A673 (cell line): Measurements from ENCODE around the gene TRPM3. TPM values are rescaled to one million over a fixed set of nuclear protein-coding genes. Genes with fewer than 3 reads are reported as not detected.

ENCODE experiments used
- BruUV-seq: library from RNA; stranded (reverse); fragments of 400-500 nt; replicated peaks from 2 replicates; lab custom pipeline; 2021; lab: Mats Ljungman, UMichigan
- CTCF ChIA-PET: fragments of 300-600 bp; sonication (Branson Sonifier 250); formaldehyde crosslinking; loops from one replicate; lab custom pipeline; 2022; ENCODE audit warnings: antibody characterized with exemption; lab: Charles Lee
- POLR2A ChIA-PET: fragments of 300-600 bp; sonication (Branson Sonifier 250); formaldehyde crosslinking; loops from one replicate; lab custom pipeline; 2022; ENCODE audit warnings: antibody characterized with exemption; ENCODE audit not compliant: low non-redundant PET; lab: Charles Lee
- DNase-seq: peaks from one replicate; pipeline ENCODE4 v3.0.0-alpha.2; 2015; ENCODE audit warnings: low spot score
- H3K27ac ChIP-seq: fragments of 200-600 bp; sonication (generic); 2 replicates; pipeline ENCODE4 v1.5.1; 2016; ENCODE audit warnings: mixed run types, low read depth, mild to moderate bottlenecking, mixed read lengths, antibody characterized with exemption, low read length; ENCODE audit not compliant: poor library complexity, severe bottlenecking
- H3K27me3 ChIP-seq: fragments of 200-600 bp; sonication (generic); replicated peaks from 2 replicates; pipeline ENCODE4 v1.6.1; 2017; ENCODE audit warnings: mixed run types, low read depth, mild to moderate bottlenecking, mixed read lengths, antibody characterized with exemption, low read length; ENCODE audit not compliant: insufficient read depth, poor library complexity
- H3K36me3 ChIP-seq: fragments of 200-600 bp; sonication (generic); 2 replicates; pipeline ENCODE4 v1.6.1; 2016; ENCODE audit warnings: mixed run types, mild to moderate bottlenecking, mixed read lengths, antibody characterized with exemption, low read length; ENCODE audit not compliant: insufficient read depth, poor library complexity, severe bottlenecking
- H3K4me1 ChIP-seq: fragments of 200-600 bp; sonication (generic); 2 replicates; pipeline ENCODE4 v1.6.1; 2017; ENCODE audit warnings: mixed run types, mild to moderate bottlenecking, mixed read lengths, antibody characterized with exemption, low read length; ENCODE audit not compliant: insufficient read depth, poor library complexity, severe bottlenecking
- H3K4me3 ChIP-seq: fragments of 200-600 bp; sonication (generic); 2 replicates; pipeline ENCODE4 v1.5.1; 2016; ENCODE audit warnings: low read depth, mixed run types, mild to moderate bottlenecking, mixed read lengths, low read length; ENCODE audit not compliant: poor library complexity, severe bottlenecking
- H3K9me3 ChIP-seq: fragments of 200-600 bp; sonication (generic); 2 replicates; pipeline ENCODE4 v1.6.1; 2016; ENCODE audit warnings: mixed run types, low read depth, mild to moderate bottlenecking, mixed read lengths, antibody characterized with exemption, low read length; ENCODE audit not compliant: poor library complexity, severe bottlenecking
- EZH2 ChIP-seq: fragments of 200-600 bp; sonication (generic); IDR thresholded peaks from 2 replicates; pipeline ENCODE4 v1.6.1; 2017; ENCODE audit warnings: borderline replicate concordance, low read depth, mild to moderate bottlenecking, mixed read lengths, antibody characterized with exemption, low read length; ENCODE audit not compliant: poor library complexity, severe bottlenecking
- intact Hi-C: fragments of 100-400 bp; cut with micrococcal nuclease; formaldehyde crosslinking; loops from one replicate; pipeline ENCODE4 v1.10.0; 2022; ENCODE audit not compliant: unreplicated experiment
- total RNA-seq: library from RNA; stranded (reverse); gene quantifications from 2 replicates; pipeline ENCODE4 v1.2.3, GENCODE V29; 2021
- TF ChIP-seq, protein P1 (sequence below): fragments of 300-800, 200-600 bp; sonication (generic); conservative IDR thresholded peaks from 2 replicates; pipeline ENCODE4 v1.5.1; 2017; ENCODE audit warnings: low read depth, mild to moderate bottlenecking, antibody characterized with exemption, low read length, moderate library complexity, mixed read lengths

The TRPM3 gene
- total RNA-seq, 1 experiment from 2014 or later, result not detected

DNA sequence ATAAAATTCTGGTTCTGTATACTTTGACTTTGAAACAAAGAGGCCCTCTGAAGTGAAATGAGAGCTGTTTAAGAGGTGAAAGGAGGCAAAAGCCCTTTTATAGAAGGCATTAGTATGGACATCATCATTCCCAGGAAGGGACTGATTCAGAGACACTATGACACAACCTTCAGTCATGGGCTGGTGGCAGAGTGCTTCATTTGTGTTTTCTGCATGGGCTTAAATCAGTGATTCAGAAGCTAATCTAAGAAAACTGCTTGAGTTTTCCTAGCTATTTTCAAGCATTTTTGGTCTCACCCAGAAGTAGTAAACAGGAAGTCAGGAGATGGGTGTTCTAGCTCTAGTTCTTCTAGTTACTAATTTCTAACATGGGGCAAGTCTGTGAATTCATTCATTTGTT is 288.9 kb downstream of the TRPM3 start:
- CTCF ChIA-PET, result no interaction called here

DNA sequence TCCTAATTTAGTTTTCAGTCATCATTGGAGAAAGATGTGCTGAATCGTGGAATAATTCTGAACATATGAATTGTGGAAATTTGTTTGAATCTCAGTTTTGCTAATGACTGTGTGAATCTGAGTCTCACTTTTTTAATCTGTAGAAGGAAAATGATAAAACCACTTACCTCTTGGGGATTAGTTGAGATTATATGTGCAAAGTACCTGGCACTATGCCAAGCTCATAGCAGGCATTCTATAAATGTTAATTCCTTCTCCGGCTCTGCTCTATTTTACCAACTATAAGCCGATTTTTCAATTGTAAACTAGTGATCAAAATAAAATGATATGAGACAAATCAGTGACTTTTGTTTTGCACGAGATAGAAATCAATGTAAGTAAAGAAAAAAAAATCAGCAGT is 290.8 kb downstream of the TRPM3 start:
- H3K27me3 ChIP-seq, result no peaks in the 10 kb centered on the region
- intact Hi-C loops, result no loop called here
- H3K4me1 ChIP-seq, result peaks cover 18% of the 10 kb centered on the region
- no peaks in the 10 kb centered on the region for H3K36me3 ChIP-seq
- no peaks in the 10 kb centered on the region for H3K9me3 ChIP-seq
- no peak for TF ChIP-seq EZH2
- TF ChIP-seq, protein P1, sequence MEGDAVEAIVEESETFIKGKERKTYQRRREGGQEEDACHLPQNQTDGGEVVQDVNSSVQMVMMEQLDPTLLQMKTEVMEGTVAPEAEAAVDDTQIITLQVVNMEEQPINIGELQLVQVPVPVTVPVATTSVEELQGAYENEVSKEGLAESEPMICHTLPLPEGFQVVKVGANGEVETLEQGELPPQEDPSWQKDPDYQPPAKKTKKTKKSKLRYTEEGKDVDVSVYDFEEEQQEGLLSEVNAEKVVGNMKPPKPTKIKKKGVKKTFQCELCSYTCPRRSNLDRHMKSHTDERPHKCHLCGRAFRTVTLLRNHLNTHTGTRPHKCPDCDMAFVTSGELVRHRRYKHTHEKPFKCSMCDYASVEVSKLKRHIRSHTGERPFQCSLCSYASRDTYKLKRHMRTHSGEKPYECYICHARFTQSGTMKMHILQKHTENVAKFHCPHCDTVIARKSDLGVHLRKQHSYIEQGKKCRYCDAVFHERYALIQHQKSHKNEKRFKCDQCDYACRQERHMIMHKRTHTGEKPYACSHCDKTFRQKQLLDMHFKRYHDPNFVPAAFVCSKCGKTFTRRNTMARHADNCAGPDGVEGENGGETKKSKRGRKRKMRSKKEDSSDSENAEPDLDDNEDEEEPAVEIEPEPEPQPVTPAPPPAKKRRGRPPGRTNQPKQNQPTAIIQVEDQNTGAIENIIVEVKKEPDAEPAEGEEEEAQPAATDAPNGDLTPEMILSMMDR, result no peak
- CTCF ChIA-PET, result no interaction called here
- peak; percentile 62 for DNase-seq
- H3K4me3 ChIP-seq, result no peak overlapping the region
- POLR2A ChIA-PET, result no interaction called here
- BruUV-seq, result no TSS peak
- no peak overlapping the region for H3K27ac ChIP-seq

More for the DNA sequence above, 288.9 kb downstream of the TRPM3 start:
- POLR2A ChIA-PET, result no interaction called here
- Histone ChIP-seq H3K4me1 (peaks cover 18% of the 10 kb centered on the region), H3K4me3 (no peak overlapping the region), H3K27ac (no peak overlapping the region), H3K9me3 (no peaks in the 10 kb centered on the region), H3K36me3 (no peaks in the 10 kb centered on the region), H3K27me3 (no peaks in the 10 kb centered on the region)
- no peak for DNase-seq
- TF ChIP-seq, protein P1, result no peak
- TF ChIP-seq EZH2, result no peak
- intact Hi-C loops, result no loop called here
- no TSS peak for BruUV-seq

DNA sequence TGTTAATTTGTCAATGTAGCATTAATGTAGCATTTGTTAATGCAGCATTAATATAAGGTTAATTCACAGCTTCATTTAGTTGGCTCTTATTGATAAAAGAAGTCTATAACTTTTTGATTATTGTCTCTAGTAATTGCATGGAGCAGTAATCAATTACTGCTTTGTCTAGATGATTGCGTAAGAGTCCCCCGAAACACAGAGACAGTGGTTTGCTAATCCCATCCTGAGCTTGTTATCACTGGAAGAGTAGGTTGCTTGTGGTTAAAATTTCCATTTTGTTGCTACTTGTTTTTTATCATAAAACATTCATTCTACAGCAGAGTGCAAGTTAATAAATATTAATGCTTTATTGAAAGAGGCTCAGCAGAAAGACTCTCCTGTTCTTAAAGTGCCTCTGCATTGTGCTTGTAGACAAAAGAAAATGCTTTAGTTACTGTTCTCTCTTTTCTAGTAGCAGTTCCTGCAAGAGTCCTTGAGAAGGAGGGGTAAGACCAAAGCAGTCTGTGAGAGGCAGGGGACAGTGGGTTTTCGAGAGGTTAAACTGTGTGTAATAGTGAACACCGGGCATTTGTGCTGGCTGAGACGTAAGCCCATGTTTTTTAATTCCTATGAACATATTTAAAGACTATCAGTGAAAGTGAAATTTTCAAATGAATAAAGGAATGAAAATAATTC is 291.7 kb downstream of the TRPM3 start:
- BruUV-seq, result no TSS peak
- no peak overlapping the region for H3K27ac ChIP-seq

More for the DNA sequence above, 291.7 kb downstream of the TRPM3 start:
- ChIA-PET CTCF (no interaction called here), POLR2A (no interaction called here)
- H3K36me3 ChIP-seq, result no peaks in the 10 kb centered on the region
- intact Hi-C loops, result no loop called here
- H3K9me3 ChIP-seq, result no peaks in the 10 kb centered on the region
- TF ChIP-seq, protein P1, result no peak
- no peak for TF ChIP-seq EZH2
- DNase-seq, result peak; percentile 34
- H3K27me3 ChIP-seq, result no peaks in the 10 kb centered on the region
- no peak overlapping the region for H3K4me3 ChIP-seq
- peaks cover 18% of the 10 kb centered on the region for H3K4me1 ChIP-seq
